Adrenal gland (tissue), 5 donors: ENCODE data around the gene ADAMTS20.

Experiments
- CTCF ChIP-seq, 6 experiments: fragments of 450-650 bp in 4 of 6; fragments of 200-600 bp in 2 of 6; sonication (generic) in 1 of 6; IDR thresholded peaks; 1 replicate in 5 of 6; 2 replicates in 1 of 6; pipeline versions ENCODE4 v1.5.1 to v1.8.0; 2016 to 2021; ENCODE audit warnings: antibody characterized with exemption in 6 of 6, mild to moderate bottlenecking in 2 of 6, moderate library complexity in 1 of 6
- POLR2A ChIP-seq, 2 donors: fragments of 450-650 bp; IDR thresholded peaks; one replicate each; pipeline ENCODE4 v1.6.1; 2017; ENCODE audit warnings: antibody characterized with exemption in 2 of 2, mild to moderate bottlenecking in 2 of 2, moderate library complexity in 1 of 2
- donor health status: DM: no; HTN: no; CAD: no.

GRCh38 chr12:43459285-43459684 lies 92.7 kb downstream of the ADAMTS20 start:
- TF ChIP-seq CTCF (IDR thresholded peaks at IDR 0.05) = no peak
- no peak for TF ChIP-seq POLR2A (IDR thresholded peaks at IDR 0.05)
